PC-9 (cell line): ENCODE measurements around the gene FBP1. TPM values are rescaled to one million over a fixed set of nuclear protein-coding genes. Genes with fewer than 3 reads are reported as not detected.
A peak's percentile ranks its signal among the peaks of the same experiment; 100 is the strongest.

Experiments used
- BruUV-seq: library from RNA; stranded (reverse); fragments of 400-500 nt; replicated peaks from 2 replicates; lab custom pipeline; 2021; lab: Mats Ljungman, UMichigan
- CTCF ChIA-PET: fragments of 300-600 bp; sonication (Branson Sonifier 250); formaldehyde crosslinking; loops from one replicate; lab custom pipeline; 2022; ENCODE audit warnings: antibody characterized with exemption; lab: Charles Lee
- POLR2A ChIA-PET: fragments of 300-600 bp; sonication (Branson Sonifier 250); formaldehyde crosslinking; loops from one replicate; lab custom pipeline; 2022; ENCODE audit warnings: antibody characterized with exemption; ENCODE audit not compliant: unreplicated experiment; lab: Charles Lee
- DNase-seq, 2 experiments: peaks; one replicate each; pipeline versions ENCODE4 v3.0.0 to v3.0.0-alpha.2; 2015 to 2022; ENCODE audit warnings: mixed read lengths in 1 of 2
- H2AFZ ChIP-seq: fragments of 200-600 bp; sonication (generic); 2 replicates; pipeline ENCODE4 v1.8.1; 2017; ENCODE audit warnings: antibody characterized with exemption
- H3F3A ChIP-seq: fragments of 200-600 bp; sonication (generic); 2 replicates; pipeline ENCODE4 v1.8.1; 2017; ENCODE audit warnings: antibody characterized with exemption, mild to moderate bottlenecking, low read depth; ENCODE audit not compliant: insufficient read depth
- H3K27ac ChIP-seq: fragments of 200-600 bp; sonication (generic); 2 replicates; pipeline ENCODE4 v1.6.1; 2016; ENCODE audit warnings: mixed run types
- H3K27me3 ChIP-seq: fragments of 200-600 bp; sonication (generic); 2 replicates; pipeline ENCODE4 v1.6.1; 2016; ENCODE audit warnings: low read depth, mixed run types; ENCODE audit not compliant: insufficient read depth
- H3K36me3 ChIP-seq: fragments of 200-600 bp; sonication (generic); 2 replicates; pipeline ENCODE4 v1.6.1; 2016; ENCODE audit warnings: low read depth, mixed run types
- H3K4me1 ChIP-seq: fragments of 200-600 bp; sonication (generic); replicated peaks from 2 replicates; pipeline ENCODE4 v1.6.1; 2016; ENCODE audit warnings: mixed run types; ENCODE audit not compliant: insufficient read depth
- H3K4me2 ChIP-seq: fragments of 200-600 bp; sonication (generic); 2 replicates; pipeline ENCODE4 v1.6.1; 2017; ENCODE audit warnings: mixed run types
- H3K4me3 ChIP-seq: fragments of 200-600 bp; sonication (generic); 2 replicates; pipeline ENCODE4 v1.6.1; 2016; ENCODE audit warnings: mixed run types
- H3K79me2 ChIP-seq: fragments of 200-600 bp; sonication (generic); 2 replicates; pipeline ENCODE4 v1.6.1; 2017; ENCODE audit warnings: low read depth, mixed run types
- H3K9me2 ChIP-seq: fragments of 200-600 bp; sonication (generic); 2 replicates; pipeline ENCODE4 v1.8.1; 2017; ENCODE audit warnings: mild to moderate bottlenecking; ENCODE audit not compliant: insufficient read depth
- H3K9me3 ChIP-seq: fragments of 200-600 bp; sonication (generic); 2 replicates; pipeline ENCODE4 v1.8.1; 2016; ENCODE audit warnings: low read depth; ENCODE audit not compliant: insufficient read depth
- H4K20me1 ChIP-seq: fragments of 200-600 bp; sonication (generic); 2 replicates; pipeline ENCODE4 v1.8.1; 2017; ENCODE audit not compliant: insufficient read depth
- EZH2 ChIP-seq: fragments of 200-600 bp; sonication (generic); IDR thresholded peaks from 2 replicates; pipeline ENCODE4 v1.8.0; 2017; ENCODE audit warnings: antibody characterized with exemption, low read depth
- intact Hi-C: fragments of 100-400 bp; cut with micrococcal nuclease; formaldehyde crosslinking; loops from one replicate; pipeline ENCODE4 v1.10.0; 2022; ENCODE audit not compliant: unreplicated experiment
- total RNA-seq: library from RNA; stranded (reverse); gene quantifications from 2 replicates; pipeline ENCODE4 v1.2.3, GENCODE V29; 2021
- TF ChIP-seq, protein P1 (sequence below): fragments of 200-600 bp; sonication (generic); conservative IDR thresholded peaks from 2 replicates; pipeline ENCODE4 v1.6.1; 2017; ENCODE audit warnings: mixed run types, antibody characterized with exemption, mild to moderate bottlenecking, moderate library complexity

The FBP1 gene
- total RNA-seq, 1 experiment from 2014 or later: 34.9 TPM

DNA sequence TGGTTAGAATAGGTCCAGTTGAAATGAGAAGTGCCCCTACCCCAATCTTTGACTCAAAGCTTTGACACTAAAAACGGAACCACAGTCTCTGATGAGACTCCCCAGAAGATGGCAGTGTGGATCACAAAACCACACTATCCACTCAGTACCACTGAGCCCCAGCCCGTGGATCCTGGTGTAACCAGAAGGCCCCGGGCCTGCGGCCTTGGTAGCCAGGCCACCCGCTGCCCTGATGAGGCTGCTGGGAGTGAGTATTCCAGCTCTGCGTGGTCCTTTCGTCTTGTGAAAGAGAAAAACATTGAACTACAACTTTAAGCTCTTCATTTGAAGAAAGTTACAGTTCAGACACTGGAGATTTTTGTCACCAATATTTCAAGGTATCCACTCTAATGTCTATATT lies 42.2 kb upstream of the FBP1 start:
- BruUV-seq: no TSS peak
- Histone ChIP-seq H3K9me2 (no peaks in the 10 kb centered on the region), H3K36me3 (no peaks in the 10 kb centered on the region), H3K79me2 (no peaks in the 10 kb centered on the region), H3K4me3 (no peak overlapping the region), H3K4me1 (0 out of 2 replicates have a peak, but pooled peaks cover 6% of the 10 kb centered on the region), H3K9me3 (no peaks in the 10 kb centered on the region), H3K27me3 (no peaks in the 10 kb centered on the region), H2AFZ (no peak overlapping the region; the same call in 1 of the 2 replicates), H4K20me1 (no peaks in the 10 kb centered on the region), H3K4me2 (0 out of 2 replicates have a peak overlapping the region, but pooled peaks have one; percentile 23), H3K27ac (no peak overlapping the region), H3F3A (no peaks in the 10 kb centered on the region)
- POLR2A ChIA-PET: interaction anchor here (0.6 to 0.7 kb wide), 2 partner anchors 344 to 461 kb away, joined by 3 to 5 read pairs; no protein-coding TSS in a partner anchor
- intact Hi-C loops: loop anchor here (1.0 to 5.0 kb wide), 5 partner anchors 102 to 1536 kb away; no protein-coding TSS in a partner anchor
- CTCF ChIA-PET: interaction anchor here (0.5 to 1.7 kb wide), 20 partner anchors 12 to 1636 kb away, joined by 3 to 18 read pairs (median 3); partner anchors contain the start of genes FBP1 and PCAT7
- TF ChIP-seq, protein P1, sequence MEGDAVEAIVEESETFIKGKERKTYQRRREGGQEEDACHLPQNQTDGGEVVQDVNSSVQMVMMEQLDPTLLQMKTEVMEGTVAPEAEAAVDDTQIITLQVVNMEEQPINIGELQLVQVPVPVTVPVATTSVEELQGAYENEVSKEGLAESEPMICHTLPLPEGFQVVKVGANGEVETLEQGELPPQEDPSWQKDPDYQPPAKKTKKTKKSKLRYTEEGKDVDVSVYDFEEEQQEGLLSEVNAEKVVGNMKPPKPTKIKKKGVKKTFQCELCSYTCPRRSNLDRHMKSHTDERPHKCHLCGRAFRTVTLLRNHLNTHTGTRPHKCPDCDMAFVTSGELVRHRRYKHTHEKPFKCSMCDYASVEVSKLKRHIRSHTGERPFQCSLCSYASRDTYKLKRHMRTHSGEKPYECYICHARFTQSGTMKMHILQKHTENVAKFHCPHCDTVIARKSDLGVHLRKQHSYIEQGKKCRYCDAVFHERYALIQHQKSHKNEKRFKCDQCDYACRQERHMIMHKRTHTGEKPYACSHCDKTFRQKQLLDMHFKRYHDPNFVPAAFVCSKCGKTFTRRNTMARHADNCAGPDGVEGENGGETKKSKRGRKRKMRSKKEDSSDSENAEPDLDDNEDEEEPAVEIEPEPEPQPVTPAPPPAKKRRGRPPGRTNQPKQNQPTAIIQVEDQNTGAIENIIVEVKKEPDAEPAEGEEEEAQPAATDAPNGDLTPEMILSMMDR: peak; percentile 74
- no peak for TF ChIP-seq EZH2
- peak; percentile 51 to 59 for DNase-seq

DNA sequence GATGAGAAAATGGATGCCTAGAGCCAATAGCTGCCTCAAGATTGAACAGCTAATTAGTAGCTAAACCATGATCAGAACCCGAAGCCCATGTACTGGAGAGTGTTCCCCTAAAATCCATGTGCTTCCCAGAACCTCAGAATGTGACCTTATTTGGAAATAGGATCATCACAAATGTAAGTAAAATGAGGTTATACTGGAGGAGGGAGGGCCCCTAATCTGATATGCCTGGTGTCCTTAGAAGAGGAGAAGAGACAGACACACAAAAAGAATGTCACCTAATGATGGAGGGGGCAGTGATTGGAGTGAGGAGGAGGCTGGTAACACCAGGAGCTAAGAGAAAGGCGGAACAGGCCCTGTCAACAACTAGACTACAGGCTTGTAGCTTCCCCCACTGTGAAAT lies 41.3 kb upstream of the FBP1 start:
- Histone ChIP-seq H3K27ac (no peak overlapping the region), H3K9me3 (no peaks in the 10 kb centered on the region), H3K79me2 (no peaks in the 10 kb centered on the region), H2AFZ (no peak overlapping the region), H3F3A (no peaks in the 10 kb centered on the region), H3K4me1 (0 out of 2 replicates have a peak, but pooled peaks cover 6% of the 10 kb centered on the region), H3K4me3 (no peak overlapping the region), H3K27me3 (no peaks in the 10 kb centered on the region), H3K4me2 (no peak overlapping the region), H3K36me3 (no peaks in the 10 kb centered on the region), H3K9me2 (no peaks in the 10 kb centered on the region), H4K20me1 (no peaks in the 10 kb centered on the region)
- no peak for TF ChIP-seq EZH2
- TF ChIP-seq, protein P1: no peak
- CTCF ChIA-PET: interaction anchor here (0.6 to 1.7 kb wide), 6 partner anchors 11 to 486 kb away, joined by 3 to 18 read pairs (median 4); partner anchors contain the start of gene FBP1
- POLR2A ChIA-PET: no interaction called here
- intact Hi-C loops: loop anchor here (1.0 to 5.0 kb wide), 5 partner anchors 103 to 1537 kb away; no protein-coding TSS in a partner anchor
- BruUV-seq: no TSS peak
- DNase-seq: no peak

DNA sequence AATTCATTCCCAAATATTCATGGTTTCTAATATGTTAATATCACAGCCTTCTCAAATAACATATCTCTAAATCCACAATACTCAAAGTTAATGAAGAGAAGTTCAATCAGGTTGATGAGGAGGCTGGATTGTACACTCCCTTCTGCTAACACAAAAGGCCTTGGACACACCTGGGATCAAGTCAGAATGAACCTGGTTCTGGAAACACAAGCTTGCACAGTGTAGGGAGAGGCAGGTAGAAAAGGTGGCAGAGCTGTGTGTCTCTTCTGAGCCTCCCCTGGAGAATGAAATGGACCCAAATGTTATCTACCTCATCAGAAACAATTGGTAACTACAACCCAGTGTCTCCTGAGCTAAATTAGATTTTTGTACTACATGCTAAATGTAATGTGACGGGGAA lies 40.7 kb upstream of the FBP1 start:
- TF ChIP-seq, protein P1: no peak
- TF ChIP-seq EZH2: no peak
- no TSS peak for BruUV-seq
- Histone ChIP-seq H3K4me3 (no peak overlapping the region), H3K27me3 (no peaks in the 10 kb centered on the region), H3K4me2 (no peak overlapping the region), H3K9me3 (no peaks in the 10 kb centered on the region), H2AFZ (no peak overlapping the region), H3K9me2 (no peaks in the 10 kb centered on the region), H3K36me3 (no peaks in the 10 kb centered on the region), H3K27ac (no peak overlapping the region), H4K20me1 (no peaks in the 10 kb centered on the region), H3K4me1 (0 out of 2 replicates have a peak, but pooled peaks cover 6% of the 10 kb centered on the region), H3K79me2 (no peaks in the 10 kb centered on the region), H3F3A (no peaks in the 10 kb centered on the region)
- intact Hi-C loops: loop anchor here (5.0 kb wide), 1 partner anchor 1537 kb away; no protein-coding TSS in a partner anchor
- DNase-seq: no peak
- ChIA-PET POLR2A (interaction anchor here (0.5 kb wide), 1 partner anchor 203 kb away, joined by 3 read pairs; no protein-coding TSS in a partner anchor), CTCF (interaction anchor here (1.3 kb wide), 1 partner anchor 40 kb away, joined by 4 read pairs; the partner anchor contains the start of gene FBP1)
